Activated CD4-positive, alpha-beta T cell treated with anti-CD3 and anti-CD28 coated beads, Interleukin-10, Interleukin-2, amounts not matched to agents 100 ng/mL and 50 ng/mL, durations not matched to agents 16 hours and 8 hours (primary cell): ENCODE results near the gene SEMA3C.

ENCODE experiments used
- DNase-seq: peaks from one replicate; pipeline ENCODE4 v3.0.0-alpha.2; 2020

SEMA3C gene

GRCh38 chr7:80774843-80775242, 144.0 kb downstream of the SEMA3C start:
- no peak for DNase-seq

- no peak for DNase-seq
Observed at GRCh38 chr7:80773787-80774508, 144.9 kb downstream of the SEMA3C start.

DNA sequence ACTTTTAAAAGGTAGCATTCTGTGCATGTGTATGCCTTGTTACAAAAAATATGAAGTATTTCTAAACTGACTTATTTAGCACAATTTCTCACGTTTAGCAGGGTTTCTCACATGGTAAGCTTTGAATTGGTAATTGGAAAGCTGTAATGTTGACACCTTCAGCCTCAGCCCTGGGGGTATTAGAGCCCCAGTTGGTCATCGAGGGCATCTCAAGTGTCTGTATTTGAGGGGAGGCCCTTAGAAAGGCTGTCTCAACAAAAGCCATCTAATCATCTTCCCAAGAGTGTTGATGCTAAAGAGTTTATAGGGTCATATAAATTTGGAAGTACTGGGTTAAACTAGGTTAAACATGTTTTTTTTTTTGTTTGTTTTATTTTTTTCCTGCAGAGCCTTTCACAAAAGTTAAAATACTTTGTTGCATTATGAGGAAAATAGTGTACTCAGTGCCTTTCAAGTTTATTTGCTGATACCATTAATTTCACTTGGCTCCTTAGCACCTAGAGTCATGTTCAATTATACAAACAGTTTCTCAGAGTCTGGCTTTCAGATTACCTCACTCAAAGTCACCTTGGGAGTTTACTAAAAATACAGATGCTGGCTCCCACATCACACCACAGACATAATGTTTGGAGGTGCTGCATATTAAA, 146.4 kb downstream of the SEMA3C start:
- DNase-seq, result no peak

GRCh38 chr7:80771523-80771922, 147.3 kb downstream of the SEMA3C start:
- DNase-seq, result no peak

DNA sequence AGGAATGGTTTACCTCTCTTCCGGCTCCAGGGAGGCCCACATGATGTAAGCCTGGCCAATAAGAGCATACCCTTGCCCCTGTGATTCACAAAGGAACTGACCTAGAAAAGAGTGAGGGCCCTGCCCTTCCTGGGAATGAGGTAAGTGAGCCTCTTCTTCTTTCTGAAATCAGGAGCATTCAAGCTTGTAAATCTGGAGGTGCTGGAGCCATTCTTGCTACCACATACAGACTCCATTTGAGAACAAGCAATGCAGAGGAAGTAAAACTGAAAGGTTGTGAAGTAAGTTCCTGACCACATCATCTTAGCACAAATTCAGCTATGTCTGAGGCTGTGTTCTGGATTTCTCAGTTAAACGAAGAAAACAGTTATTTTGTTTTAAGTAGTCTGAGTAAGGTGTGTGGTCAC, 148.2 kb downstream of the SEMA3C start:
- no peak for DNase-seq

DNA sequence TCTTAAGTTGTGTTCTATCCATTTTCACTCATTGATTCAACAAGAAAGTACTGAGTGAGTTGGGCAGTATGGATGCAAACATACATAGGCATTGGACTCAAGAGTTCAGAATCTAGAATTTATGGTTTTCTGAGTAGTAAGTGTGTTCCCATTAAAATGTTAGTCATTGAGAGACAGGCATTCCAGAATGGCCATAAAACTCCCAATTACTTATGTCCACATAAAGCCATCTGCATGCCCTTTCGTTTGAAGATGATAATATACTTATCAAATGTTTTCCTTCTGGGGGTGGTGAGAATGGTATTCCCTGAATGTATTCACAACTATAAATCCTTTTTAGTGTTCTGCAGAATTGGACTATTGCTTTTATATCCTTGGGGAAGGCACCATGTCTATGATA, 148.8 kb downstream of the SEMA3C start:
- DNase-seq, result no peak

GRCh38 chr7:80768756-80769155, 150.1 kb downstream of the SEMA3C start:
- DNase-seq, result no peak

DNA sequence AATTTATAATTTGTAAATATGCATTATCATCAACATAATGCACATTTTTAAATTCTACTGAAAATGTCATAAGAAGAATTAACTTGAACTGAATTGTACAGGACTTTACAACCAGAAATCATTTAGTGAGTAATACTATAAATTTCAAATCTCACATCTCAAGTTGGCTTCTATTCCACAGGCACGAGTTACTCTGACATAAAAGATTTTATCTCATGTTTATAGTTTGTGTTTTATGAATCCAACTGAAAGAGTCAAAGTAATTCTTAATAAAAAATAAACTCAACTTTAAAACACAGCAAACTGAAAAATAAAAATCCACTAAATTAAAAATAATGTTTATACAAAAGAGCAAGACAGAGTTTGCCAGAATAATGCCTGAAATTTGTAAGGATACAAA, 151.2 kb downstream of the SEMA3C start:
- no peak for DNase-seq

DNA sequence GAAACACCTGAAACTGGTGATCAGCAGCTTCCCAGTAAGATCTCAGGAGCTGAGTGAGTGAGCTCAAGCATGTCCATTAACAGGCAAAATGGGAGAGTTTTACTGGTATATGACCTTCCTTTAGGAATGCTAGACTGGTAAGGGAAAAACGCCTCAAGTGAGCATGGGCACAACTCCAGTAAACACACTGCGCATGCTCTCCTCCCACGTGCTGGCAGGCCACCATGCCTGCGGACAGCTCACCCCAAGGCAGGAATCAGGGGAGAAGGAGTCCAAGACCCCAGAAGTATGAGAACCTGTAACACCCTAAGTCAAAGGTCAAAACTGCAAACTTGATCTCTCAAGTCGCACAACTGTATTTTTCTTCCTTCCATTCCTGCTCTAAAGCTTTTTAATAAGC, 152.1 kb downstream of the SEMA3C start:
- DNase-seq, result no peak

GRCh38 chr7:80764132-80764531, 154.7 kb downstream of the SEMA3C start:
- DNase-seq, result no peak

GRCh38 chr7:80763704-80764103, 155.1 kb downstream of the SEMA3C start:
- no peak for DNase-seq

DNA sequence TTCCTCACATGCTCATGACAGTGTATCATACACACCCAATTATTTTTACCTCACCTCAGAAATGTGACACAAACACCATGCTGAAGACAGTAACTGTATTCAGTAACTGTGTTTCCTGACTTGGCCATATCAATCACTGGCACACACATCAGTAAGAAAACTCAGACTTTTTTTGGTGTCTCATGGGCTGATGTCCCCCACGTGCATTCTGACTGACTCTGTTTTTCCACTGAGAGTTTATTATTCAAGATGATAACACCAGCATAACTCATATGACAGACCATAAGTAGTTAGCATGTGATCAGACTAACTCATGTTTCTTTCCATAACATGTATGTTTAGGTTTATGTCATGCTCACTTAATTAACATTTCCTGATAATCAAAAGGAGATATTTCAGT, 155.6 kb downstream of the SEMA3C start:
- DNase-seq, result no peak

DNA sequence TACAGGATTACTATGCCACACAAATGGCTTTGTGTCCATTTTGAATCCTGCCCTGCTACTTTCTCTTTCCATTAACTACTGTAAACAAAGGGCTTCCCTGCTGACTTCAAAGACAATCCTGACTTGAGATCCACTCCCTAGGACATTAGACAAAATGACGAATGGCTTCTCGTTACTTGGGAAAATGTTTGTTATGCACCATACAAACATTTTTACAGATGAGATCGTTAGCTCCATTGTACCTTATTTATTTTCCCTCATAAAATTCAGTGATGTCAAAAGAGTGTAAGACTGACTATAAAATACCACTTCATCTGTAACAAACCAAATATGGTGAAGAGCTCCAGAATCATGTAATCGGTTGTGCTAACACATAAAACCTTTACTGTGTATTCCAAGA, 158.6 kb downstream of the SEMA3C start:
- DNase-seq, result no peak

DNA sequence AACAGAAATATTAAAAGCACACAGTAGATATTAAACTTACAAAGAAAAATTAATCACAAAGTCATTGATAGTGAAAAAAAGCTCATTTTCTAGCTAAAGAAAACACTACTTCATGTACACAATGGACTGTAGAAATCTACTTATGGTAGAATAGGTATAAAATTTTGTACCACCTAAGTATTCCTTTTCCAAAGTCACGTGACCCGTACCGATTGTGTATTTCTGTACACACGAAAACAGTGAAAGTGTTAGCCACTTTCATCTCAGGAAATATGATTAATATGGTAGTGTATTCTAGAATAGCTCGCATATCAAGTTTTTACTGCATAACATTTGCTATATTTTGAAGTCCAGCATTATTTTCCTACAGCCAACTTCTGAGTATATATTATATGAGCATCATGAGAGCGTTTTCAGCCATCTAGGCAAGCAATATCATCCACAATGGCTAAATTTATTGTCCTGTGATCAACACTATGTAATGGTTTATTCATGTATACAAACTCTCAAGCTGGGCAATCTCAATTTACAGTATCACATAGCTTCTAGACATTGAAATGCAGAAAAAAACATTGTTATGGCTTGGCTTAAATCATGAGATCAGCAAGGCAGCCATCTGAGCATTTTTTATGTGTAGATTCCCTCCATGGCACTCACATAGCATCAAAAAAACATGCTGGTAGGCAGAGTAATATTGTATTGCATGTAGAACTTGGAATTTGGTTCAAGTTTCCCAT, 165.7 kb downstream of the SEMA3C start:
- no peak for DNase-seq

DNA sequence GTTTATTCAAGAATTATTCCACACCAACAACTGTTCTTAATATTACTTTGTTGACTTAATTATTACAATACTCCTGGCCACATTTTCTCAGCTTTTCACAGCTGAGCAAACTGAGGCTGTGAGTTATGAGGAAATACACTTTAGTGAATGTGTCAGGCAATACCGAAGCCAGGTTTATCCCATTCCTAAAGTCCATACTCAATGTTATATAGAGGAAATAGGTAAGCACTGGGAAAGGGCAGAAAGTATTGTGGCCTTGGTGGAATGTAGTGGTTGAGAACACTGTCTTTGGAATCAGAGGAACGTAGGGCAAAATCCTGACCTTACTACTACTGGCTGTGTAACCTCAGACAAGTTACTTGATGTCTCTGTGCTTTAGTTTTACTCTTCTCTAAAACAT, 169.6 kb downstream of the SEMA3C start:
- no peak for DNase-seq

- DNase-seq, result no peak
Observed at GRCh38 chr7:80748363-80749042, 170.3 kb downstream of the SEMA3C start.

DNA sequence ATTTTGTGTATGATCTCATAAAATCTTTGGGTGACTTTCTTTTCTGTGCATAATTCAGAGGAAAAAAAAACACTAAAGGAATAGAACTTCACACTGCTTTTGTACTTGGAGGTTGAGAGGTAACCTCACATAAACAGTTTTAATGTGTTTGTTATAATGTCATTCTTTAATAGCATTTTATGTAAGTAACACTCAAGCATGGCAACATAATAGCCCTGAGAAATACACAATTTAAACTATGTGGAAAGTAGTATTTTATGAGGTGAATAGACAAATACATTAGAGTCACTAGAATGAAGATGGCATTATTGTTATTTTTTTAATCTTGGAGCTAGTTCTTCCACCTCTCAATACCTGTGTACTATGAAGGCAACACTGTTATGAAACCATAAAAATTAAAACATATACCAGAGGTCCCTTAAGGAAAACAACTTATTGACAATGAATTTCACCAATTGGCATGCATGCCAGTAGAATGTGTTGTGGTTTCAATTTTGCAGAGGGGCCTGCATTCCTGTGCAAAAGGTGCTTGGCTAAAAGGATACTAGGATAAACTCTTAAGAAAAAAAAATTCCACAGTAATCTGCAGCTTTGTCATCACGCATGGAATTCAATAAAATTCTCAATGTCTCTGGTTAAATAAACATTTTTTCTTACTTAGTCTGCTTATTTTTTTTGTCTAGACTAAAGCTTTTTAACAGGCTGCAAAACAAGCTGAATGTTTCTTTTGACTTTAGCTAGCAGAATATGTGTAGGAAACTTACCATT, 177.9 kb downstream of the SEMA3C start:
- no peak for DNase-seq

- DNase-seq, result no peak
Observed at GRCh38 chr7:80736371-80737125, 182.3 kb downstream of the SEMA3C start.

GRCh38 chr7:80735330-80735729, 183.5 kb downstream of the SEMA3C start:
- DNase-seq, result no peak

GRCh38 chr7:80734011-80734410, 184.8 kb downstream of the SEMA3C start:
- no peak for DNase-seq

DNA sequence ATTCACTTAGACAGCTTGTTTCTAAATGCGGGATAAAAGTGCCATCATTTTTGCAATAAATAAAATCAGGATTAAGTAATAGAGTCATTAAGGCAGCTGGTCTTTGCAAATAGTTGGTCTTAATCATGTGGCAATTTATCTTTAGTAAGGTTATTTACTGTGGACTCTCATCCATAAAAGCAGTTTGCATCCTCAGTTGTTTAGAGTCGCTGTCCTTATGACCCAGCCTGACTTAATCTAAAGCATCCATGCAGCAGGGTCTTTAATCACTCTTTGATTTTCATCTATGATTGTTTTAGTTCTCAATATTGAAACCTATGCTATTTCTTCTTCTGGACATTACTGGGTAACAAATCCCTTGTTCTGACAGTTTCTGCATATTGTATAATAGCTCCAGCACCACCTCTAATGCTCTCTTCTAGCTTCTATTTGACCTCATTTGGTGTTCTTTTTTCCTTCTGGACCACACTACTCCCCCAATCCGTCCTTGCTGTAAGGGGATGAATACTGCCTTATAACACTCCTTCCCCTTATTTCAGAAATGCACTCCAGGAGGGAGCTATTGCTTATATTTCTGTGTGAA, 185.4 kb downstream of the SEMA3C start:
- no peak for DNase-seq

DNA sequence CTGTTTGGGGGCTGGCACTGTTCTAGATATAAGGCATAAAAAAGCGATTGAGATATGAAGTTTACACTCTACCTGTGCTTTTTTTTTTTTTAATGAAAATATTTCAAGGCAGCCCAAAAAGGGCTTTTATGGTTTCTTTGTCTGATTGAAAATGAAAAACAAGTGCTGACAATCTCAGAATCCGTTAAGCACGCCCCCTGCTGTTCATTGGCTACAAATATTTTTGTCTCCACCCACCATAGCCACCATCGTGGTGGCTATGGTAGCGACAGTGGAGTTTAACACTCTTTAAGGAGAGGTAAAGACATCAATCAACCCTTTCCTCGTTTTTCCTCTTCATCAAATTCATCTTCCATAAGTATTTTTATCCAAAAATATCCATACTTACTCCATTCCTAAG, 186.2 kb downstream of the SEMA3C start:
- no peak for DNase-seq
